RWPE2 (cell line): ENCODE results near the gene ZNF83.
A peak's percentile ranks its signal among the peaks of the same experiment; 100 is the strongest.

Source experiments
- ATAC-seq: fragments of 200-7000 bp; cut with Tn5 transposase; 3 replicates; pipeline ENCODE4 v1.9.1; 2021; ENCODE audit warnings: low read depth
- DNase-seq: peaks from one replicate; pipeline ENCODE4 v3.0.0-alpha.2; 2020; ENCODE audit warnings: low spot score
- H3K27ac ChIP-seq: fragments of 450-650 bp; 2 replicates; pipeline ENCODE4 v1.5.1; 2017; ENCODE audit warnings: mild to moderate bottlenecking; ENCODE audit not compliant: poor library complexity, severe bottlenecking
- H3K27me3 ChIP-seq: fragments of 250-450 bp; sonication (Bioruptor Pico); 2 replicates; pipeline ENCODE4 v1.5.1; 2021; ENCODE audit warnings: mild to moderate bottlenecking, moderate library complexity; ENCODE audit not compliant: insufficient read depth, poor library complexity, severe bottlenecking
- H3K36me3 ChIP-seq: fragments of 250-450 bp; sonication (Bioruptor Pico); 2 replicates; pipeline ENCODE4 v1.5.1; 2020; ENCODE audit warnings: low read depth, mild to moderate bottlenecking, moderate library complexity
- H3K4me1 ChIP-seq: fragments of 250-450 bp; sonication (Bioruptor Pico); 2 replicates; pipeline ENCODE4 v1.5.1; 2021; ENCODE audit warnings: mild to moderate bottlenecking, moderate library complexity; ENCODE audit not compliant: insufficient read depth, poor library complexity, severe bottlenecking
- H3K4me3 ChIP-seq: fragments of 250-450 bp; sonication (Bioruptor Pico); 2 replicates; pipeline ENCODE4 v1.5.1; 2021; ENCODE audit warnings: mild to moderate bottlenecking, moderate library complexity; ENCODE audit not compliant: severe bottlenecking
- H3K9me3 ChIP-seq: fragments of 250-450 bp; sonication (Bioruptor Pico); 2 replicates; pipeline ENCODE4 v1.5.1; 2021; ENCODE audit warnings: mild to moderate bottlenecking, moderate library complexity; ENCODE audit not compliant: severe bottlenecking
- TF ChIP-seq, protein P1 (sequence below): fragments of 450-650 bp; IDR thresholded peaks from one replicate; pipeline ENCODE4 v1.5.1; 2017; ENCODE audit warnings: mild to moderate bottlenecking, moderate library complexity; ENCODE audit not compliant: poor library complexity, severe bottlenecking

ZNF83 gene

DNA sequence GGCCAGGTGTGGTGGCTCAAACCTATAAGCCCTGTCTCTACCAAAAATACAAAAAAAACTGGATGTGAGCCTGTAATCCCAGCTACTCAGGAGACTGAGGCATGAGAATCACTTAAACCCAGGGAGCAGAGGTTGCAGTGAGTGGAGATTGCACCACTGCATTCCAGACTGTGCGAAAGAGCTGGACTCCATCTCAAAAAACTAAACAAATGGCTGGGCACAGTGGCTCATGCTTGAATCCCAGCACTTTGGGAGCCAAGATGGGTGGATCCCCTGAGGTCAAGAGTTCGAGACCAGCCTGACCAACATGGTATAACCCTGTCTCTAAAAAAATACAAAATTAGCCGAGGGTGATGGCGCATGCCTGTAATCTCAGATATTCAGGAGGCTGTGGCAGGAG is 34.9 kb upstream of the ZNF83 start:
- peaks cover 18% of the 10 kb centered on the region for H3K36me3 ChIP-seq
- H3K9me3 ChIP-seq = peaks cover 4% of the 10 kb centered on the region
- no peak overlapping the region for H3K27ac ChIP-seq
- H3K27me3 ChIP-seq = no peaks in the 10 kb centered on the region
- H3K4me1 ChIP-seq = peaks cover 7% of the 10 kb centered on the region
- DNase-seq (no peak), ATAC-seq (no peak)
- TF ChIP-seq, protein P1, sequence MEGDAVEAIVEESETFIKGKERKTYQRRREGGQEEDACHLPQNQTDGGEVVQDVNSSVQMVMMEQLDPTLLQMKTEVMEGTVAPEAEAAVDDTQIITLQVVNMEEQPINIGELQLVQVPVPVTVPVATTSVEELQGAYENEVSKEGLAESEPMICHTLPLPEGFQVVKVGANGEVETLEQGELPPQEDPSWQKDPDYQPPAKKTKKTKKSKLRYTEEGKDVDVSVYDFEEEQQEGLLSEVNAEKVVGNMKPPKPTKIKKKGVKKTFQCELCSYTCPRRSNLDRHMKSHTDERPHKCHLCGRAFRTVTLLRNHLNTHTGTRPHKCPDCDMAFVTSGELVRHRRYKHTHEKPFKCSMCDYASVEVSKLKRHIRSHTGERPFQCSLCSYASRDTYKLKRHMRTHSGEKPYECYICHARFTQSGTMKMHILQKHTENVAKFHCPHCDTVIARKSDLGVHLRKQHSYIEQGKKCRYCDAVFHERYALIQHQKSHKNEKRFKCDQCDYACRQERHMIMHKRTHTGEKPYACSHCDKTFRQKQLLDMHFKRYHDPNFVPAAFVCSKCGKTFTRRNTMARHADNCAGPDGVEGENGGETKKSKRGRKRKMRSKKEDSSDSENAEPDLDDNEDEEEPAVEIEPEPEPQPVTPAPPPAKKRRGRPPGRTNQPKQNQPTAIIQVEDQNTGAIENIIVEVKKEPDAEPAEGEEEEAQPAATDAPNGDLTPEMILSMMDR = no peak
- no peak overlapping the region for H3K4me3 ChIP-seq

- H3K36me3 ChIP-seq = peaks cover 18% of the 10 kb centered on the region
- H3K4me3 ChIP-seq = no peak overlapping the region
- TF ChIP-seq, protein P1 = no peak
- ATAC-seq (peak; percentile 80), DNase-seq (peak; percentile 73)
- H3K9me3 ChIP-seq = peaks cover 4% of the 10 kb centered on the region
- H3K27me3 ChIP-seq = no peaks in the 10 kb centered on the region
- H3K27ac ChIP-seq = peak overlapping the region; percentile 22
- H3K4me1 ChIP-seq = peaks cover 14% of the 10 kb centered on the region
Measured at GRCh38 chr19:52670046-52670445, 31.9 kb upstream of the ZNF83 start.

- ATAC-seq = no peak
- TF ChIP-seq, protein P1 = no peak
- no peak for DNase-seq
Measured at GRCh38 chr19:52669586-52669985, 31.4 kb upstream of the ZNF83 start.

DNA sequence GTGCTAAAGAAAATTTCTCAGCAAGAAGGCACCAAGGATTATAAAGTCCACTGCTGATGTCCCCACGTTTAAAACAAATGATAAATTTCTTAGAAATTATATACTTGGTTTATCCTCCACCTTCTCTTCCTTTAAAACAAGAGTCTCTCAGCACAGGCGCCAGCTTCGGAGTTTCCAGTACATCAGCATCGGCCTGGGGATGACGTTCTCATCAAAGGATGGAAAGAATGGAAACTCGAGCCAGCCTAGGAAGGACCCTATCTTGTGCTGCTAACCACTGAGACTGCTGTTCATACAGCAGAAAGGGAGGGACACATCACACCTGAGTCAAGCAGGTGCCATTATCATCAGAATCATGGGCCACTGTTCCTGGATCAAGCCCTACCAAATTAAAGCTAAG is 29.8 kb upstream of the ZNF83 start:
- Histone ChIP-seq H3K4me3 (no peak overlapping the region), H3K27me3 (no peaks in the 10 kb centered on the region), H3K36me3 (peaks cover 18% of the 10 kb centered on the region), H3K4me1 (peaks cover 18% of the 10 kb centered on the region), H3K9me3 (peaks cover under 1% of the 10 kb centered on the region), H3K27ac (no peak overlapping the region)
- TF ChIP-seq, protein P1 = no peak
- ATAC-seq = no peak
- no peak for DNase-seq

More at GRCh38 chr19:52669586-52669985, 31.4 kb upstream of the ZNF83 start:
- Histone ChIP-seq H3K36me3 (peaks cover 18% of the 10 kb centered on the region), H3K9me3 (peaks cover 4% of the 10 kb centered on the region), H3K27me3 (no peaks in the 10 kb centered on the region), H3K4me3 (no peak overlapping the region), H3K4me1 (peaks cover 16% of the 10 kb centered on the region), H3K27ac (no peak overlapping the region)

DNA sequence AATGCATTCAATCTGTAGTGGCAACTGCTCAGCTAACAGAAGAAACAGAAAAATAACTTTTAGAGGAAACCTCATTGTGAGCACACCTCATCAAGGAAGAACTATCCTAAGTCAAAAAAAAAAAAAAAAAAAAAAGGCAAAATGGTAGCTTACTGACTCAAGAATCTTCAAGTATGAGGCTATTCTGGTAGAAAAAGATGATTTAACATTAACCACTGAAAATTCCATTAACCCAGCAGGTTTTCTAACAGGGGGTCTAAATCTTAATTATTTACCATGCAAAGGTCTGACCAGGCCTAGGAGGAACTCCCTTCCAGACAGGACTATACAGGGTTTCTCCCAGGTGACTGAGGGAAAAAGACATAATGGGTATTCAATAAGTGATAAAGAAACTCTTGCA is 28.4 kb upstream of the ZNF83 start:
- Histone ChIP-seq H3K4me1 (peaks cover 26% of the 10 kb centered on the region), H3K27me3 (no peaks in the 10 kb centered on the region), H3K4me3 (no peak overlapping the region), H3K36me3 (peaks cover 10% of the 10 kb centered on the region), H3K27ac (no peak overlapping the region), H3K9me3 (no peaks in the 10 kb centered on the region)
- ATAC-seq (no peak), DNase-seq (no peak)
- TF ChIP-seq, protein P1 = no peak
